Measurements from ENCODE around the gene DNAJB11. TPM values are rescaled to one million over a fixed set of nuclear protein-coding genes. Genes with fewer than 3 reads are reported as not detected.
"Not testable (repeated sequence)": the region's sequence is repeated elsewhere in the genome, so short reads cannot be mapped to it uniquely, and the experiment has no call there.

Gene DNAJB11
- total RNA-seq, 2 experiments from 2014 or later: 51.7 to 53.9 TPM

DNA sequence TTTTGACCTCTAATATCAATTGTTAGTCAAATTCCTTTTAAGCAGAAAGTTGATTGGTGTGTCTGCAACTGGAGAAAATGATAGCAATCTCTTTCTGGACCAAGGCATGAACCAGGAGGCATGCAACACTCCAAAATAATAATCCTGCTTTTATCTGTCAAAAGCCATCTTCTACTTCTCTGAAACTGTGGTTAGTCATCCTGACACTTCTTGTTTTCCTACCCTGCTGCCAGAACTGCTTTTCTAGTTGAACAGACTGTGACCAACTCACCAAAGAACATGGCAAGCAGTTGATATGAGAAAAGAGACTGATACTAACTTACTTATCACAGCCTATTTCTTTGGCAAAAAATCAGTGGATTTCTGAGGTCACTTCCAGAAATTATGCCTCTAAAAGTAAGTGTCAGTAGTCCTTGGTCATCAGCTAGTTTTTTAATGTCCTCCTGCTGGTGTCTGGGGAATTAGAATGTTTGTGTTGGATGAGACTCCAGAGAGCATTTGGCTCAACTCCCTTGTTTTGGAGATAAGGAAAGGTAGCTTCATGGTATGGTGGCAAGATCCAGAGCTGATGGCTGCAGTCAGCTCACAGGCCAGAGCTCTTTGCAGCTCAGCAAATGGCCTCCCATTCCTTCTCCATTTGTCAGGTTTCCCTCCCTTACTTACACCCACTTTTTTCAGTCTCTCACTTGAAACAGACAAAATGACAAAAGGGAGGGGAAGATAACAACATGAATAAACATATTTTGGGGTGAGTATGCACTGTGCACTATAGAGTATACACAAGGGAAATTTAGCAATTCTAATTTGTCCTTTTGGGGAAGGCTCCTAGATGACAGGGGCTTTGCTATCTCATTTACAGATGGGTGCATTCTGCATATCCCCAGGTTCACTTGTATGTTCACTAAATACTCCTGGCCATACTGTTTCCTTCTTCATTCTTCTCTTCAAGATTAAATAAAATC lies 33.4 kb upstream of the DNAJB11 start:
- Mint-ChIP-seq H3K27ac (peak overlapping the region; percentile 86), H3K9me3 (no peaks in the 10 kb centered on the region), H3K4me1 (peaks cover 81% of the 10 kb centered on the region), H3K4me3 (no peak overlapping the region), H3K27me3 (no peaks in the 10 kb centered on the region), H3K36me3 (peaks cover 11% of the 10 kb centered on the region)
- no peak for DNase-seq

DNA sequence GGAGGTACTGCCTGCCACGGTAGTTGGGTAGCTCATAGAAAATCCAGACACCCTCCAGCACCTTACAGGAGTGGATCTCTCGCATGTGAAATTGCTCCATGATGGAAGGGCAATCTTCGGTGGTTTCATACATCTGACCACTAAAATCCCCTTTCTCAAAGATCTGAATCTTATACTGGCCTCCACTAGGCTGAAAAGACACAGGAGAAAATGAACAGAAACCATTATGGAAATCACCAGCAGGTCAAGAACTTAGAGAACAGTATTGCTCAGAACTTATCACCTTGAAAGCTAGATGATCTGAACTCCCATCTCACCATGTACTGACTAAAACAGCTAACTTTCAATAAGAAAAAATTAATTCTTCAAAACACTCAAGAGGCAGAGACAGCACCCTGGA lies 31.7 kb upstream of the DNAJB11 start:
- DNase-seq: no peak
- Mint-ChIP-seq H3K27me3 (no peaks in the 10 kb centered on the region), H3K4me1 (peaks cover 67% of the 10 kb centered on the region), H3K4me3 (no peak overlapping the region), H3K27ac (peak overlapping the region; percentile 34), H3K9me3 (no peaks in the 10 kb centered on the region), H3K36me3 (peaks cover 9% of the 10 kb centered on the region)

DNA sequence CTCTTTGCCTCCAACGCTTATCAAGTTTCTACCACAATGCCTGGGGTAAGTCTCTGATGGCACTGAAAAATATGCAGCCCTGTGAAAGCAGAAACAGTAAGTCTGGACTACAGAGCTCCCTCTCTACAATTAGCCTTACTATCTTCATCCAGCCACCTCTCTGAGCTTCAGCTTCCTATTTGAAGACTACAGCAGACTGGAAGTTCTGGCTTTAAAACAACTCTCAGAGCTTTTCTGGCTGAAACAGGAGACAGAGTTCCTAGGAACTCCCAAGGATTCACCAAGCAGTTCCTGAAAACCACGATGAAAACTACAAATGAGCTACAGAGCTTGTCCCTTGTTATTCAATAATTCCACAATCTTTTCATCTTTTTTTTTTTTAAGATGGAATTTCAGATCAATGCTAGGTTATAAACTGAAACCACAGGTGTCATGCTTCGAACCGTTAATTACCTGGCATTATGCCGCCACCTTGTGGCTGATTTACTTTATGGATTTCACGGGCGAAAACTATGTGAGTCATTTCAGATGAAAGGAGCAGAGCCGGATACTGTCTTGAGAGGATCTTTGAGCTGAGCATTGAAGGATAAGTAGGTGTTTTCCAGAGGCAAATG lies 30.2 kb upstream of the DNAJB11 start:
- H3K36me3 Mint-ChIP-seq: peaks cover 9% of the 10 kb centered on the region
- no peaks in the 10 kb centered on the region for H3K27me3 Mint-ChIP-seq
- peak; percentile 77 for DNase-seq
- no peaks in the 10 kb centered on the region for H3K9me3 Mint-ChIP-seq
- H3K4me3 Mint-ChIP-seq: no peak overlapping the region
- no peak overlapping the region for H3K27ac Mint-ChIP-seq
- H3K4me1 Mint-ChIP-seq: peaks cover 54% of the 10 kb centered on the region

DNA sequence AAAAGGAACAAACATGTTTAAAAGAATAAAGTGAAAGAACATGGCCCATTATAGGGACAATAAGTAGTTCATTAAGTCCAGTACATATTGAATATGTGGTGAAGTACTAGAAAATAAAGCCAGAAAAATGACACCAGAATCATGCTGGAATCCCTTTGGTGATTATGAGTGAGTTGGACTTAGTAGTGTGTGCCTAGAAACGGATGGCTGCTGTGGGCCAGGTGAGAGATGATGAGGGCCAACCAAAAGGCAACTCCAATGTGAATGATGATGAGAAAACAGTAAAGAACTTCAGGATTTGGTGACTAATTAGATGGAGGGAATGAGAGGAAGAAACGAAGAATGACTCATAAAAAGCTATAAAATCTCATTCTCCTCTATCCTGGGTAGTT lies 29.7 kb upstream of the DNAJB11 start:
- H3K4me3 Mint-ChIP-seq: no peak overlapping the region
- H3K27ac Mint-ChIP-seq: no peak overlapping the region
- no peak for DNase-seq
- no peaks in the 10 kb centered on the region for H3K27me3 Mint-ChIP-seq
- peaks cover 9% of the 10 kb centered on the region for H3K36me3 Mint-ChIP-seq
- peaks cover 49% of the 10 kb centered on the region for H3K4me1 Mint-ChIP-seq
- no peaks in the 10 kb centered on the region for H3K9me3 Mint-ChIP-seq

DNA sequence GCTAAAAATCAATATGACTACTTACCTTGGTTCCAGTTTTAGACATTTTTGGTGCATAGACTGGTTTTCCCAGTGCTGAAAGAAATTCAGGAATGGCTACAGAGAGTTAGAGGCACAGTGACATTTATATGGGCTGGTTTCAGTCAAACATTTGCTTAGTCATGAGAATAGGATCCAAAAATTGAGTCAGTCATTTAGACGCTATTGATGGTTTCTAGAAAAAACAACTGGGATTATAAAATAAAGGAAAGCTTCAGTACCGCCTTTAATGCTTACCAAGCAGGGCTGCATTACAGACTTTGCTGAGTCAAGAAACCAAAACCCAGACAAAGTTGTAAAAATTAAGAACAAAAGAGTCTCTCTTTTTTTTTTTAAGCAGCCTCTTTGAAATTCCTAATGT lies 26.2 kb upstream of the DNAJB11 start, which contains the start of gene CRYGS:
TSS of gene CRYGS (minus strand) at position 100 of the 400 bp plus-strand sequence. CDS start at position 46, 54 bp downstream.
- Mint-ChIP-seq H3K4me1 (peaks cover 17% of the 10 kb centered on the region), H3K9me3 (no peaks in the 10 kb centered on the region), H3K36me3 (peaks cover 3% of the 10 kb centered on the region), H3K27ac (no peak within 1 kb of the TSS), H3K27me3 (no peaks in the 10 kb centered on the region), H3K4me3 (no peak within 1 kb of the TSS)
- DNase-seq: no peak

DNA sequence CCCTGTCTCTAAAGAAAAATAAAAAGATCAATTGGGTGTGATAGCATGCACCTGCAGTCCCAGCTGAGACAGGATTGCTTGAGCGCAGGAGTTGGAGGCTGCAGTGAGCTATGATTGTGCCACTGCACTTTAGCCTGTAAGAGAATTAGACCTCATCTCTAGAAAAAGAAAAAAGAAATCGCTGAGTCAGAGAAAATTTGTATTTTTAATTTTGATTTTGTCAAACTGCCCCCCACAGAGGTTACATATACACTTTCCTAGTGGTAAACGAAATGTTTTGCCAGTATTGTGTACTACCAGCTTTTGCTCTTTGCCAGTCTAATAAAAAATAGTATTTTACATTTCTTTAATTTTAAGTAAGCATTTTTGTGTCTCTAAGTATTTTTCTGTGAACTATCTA lies 21.0 kb upstream of the DNAJB11 start:
- Mint-ChIP-seq H3K27ac (no peak overlapping the region), H3K36me3 (peaks cover 12% of the 10 kb centered on the region), H3K4me3 (no peak overlapping the region), H3K9me3 (no peaks in the 10 kb centered on the region), H3K27me3 (no peaks in the 10 kb centered on the region), H3K4me1 (no peaks in the 10 kb centered on the region)
- DNase-seq: no peak

DNA sequence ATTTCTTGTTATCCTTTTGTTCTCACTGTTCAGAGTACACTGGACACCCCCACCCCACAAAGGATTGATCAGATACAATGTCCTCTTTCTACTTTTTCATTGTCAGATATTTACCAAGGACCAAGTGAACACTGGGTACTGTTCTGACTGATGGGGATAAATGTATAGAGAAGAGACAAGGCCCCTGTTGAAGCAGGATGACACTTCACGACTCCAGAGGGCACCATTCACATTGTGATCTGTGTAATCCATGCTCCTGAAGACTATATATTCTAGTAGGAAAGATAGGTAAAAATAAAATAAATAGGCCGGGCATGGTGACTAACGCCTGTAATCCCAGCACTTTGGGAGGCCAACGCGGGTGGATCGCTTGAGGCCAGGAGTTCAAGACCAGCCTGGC lies 19.1 kb upstream of the DNAJB11 start:
- no peaks in the 10 kb centered on the region for H3K4me1 Mint-ChIP-seq
- no peak overlapping the region for H3K27ac Mint-ChIP-seq
- no peaks in the 10 kb centered on the region for H3K27me3 Mint-ChIP-seq
- peaks cover 18% of the 10 kb centered on the region for H3K36me3 Mint-ChIP-seq
- DNase-seq: no peak
- H3K9me3 Mint-ChIP-seq: no peaks in the 10 kb centered on the region
- no peak overlapping the region for H3K4me3 Mint-ChIP-seq

DNA sequence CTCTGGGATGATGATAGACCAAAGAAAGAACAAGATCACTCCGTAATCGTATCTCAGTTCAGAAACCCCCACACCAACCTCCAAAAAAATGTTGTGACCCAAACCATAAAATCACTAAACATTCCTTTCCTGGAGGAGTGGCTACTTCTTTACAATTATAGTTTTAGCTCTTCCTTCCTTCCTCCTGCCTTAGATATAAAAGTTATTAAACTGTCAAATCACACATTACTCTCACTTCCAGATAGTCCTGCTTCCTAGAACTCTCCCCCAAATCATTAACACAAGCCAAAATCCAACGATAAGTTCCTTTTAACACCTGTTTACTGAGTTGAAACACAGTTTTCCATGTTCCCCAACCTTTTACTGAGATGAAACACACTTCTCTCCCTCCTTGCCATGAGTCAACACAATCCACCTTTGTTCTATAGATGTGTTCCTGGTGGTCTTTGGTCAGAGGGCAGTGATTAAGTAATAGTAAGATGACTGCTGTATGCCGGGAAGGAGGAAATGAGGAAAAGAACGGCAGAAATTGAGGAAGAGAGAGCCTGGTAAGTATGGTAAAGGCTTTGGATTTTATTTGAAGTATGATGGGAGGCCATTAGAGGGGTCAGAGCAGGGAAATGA lies 18.0 kb upstream of the DNAJB11 start:
- no peak overlapping the region for H3K4me3 Mint-ChIP-seq
- no peaks in the 10 kb centered on the region for H3K27me3 Mint-ChIP-seq
- DNase-seq: no peak
- peaks cover 3% of the 10 kb centered on the region for H3K4me1 Mint-ChIP-seq
- no peaks in the 10 kb centered on the region for H3K9me3 Mint-ChIP-seq
- no peak overlapping the region for H3K27ac Mint-ChIP-seq
- peaks cover 19% of the 10 kb centered on the region for H3K36me3 Mint-ChIP-seq

DNA sequence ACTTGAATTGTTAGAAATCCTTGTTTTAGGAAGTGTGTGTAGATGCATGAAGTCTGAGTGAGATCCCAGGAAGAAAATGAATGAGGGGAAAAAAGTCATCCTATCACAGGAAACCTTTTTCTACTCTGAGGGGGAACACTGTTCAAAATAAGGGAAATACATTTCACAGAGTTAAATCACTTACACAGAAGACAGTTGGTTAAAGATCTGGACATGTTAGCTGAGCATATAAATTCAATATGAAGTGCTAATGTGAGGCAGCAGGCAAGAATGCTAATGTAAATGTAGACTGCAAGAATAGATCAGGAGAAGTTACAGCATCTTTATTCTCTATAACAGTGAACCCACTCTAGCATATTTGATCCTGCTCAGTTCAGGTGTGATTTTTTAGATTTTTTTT lies 5.9 kb upstream of the DNAJB11 start:
- Mint-ChIP-seq H3K27me3 (no peaks in the 10 kb centered on the region), H3K27ac (no peak overlapping the region), H3K4me1 (peaks cover 48% of the 10 kb centered on the region), H3K9me3 (no peaks in the 10 kb centered on the region), H3K4me3 (no peak overlapping the region), H3K36me3 (peaks cover 25% of the 10 kb centered on the region)
- no peak for DNase-seq

DNA sequence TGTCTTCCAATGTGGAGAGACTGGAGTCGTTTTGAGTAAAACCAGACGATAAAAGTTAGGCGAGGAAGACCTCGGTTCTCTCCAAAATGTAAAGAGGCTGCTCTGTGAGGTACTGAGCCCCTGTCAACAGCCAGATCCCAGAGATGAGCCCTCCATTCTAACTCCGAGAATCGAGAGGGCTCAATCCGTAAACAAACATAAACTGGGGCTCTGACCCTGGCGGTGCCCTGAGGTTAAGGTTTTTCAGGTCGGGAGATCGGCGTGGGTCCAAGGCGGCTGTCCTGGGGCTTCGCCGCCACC lies 3.8 kb upstream of the DNAJB11 start:
- peaks cover 44% of the 10 kb centered on the region for H3K4me1 Mint-ChIP-seq
- no peaks in the 10 kb centered on the region for H3K9me3 Mint-ChIP-seq
- peaks cover 14% of the 10 kb centered on the region for H3K36me3 Mint-ChIP-seq

DNA sequence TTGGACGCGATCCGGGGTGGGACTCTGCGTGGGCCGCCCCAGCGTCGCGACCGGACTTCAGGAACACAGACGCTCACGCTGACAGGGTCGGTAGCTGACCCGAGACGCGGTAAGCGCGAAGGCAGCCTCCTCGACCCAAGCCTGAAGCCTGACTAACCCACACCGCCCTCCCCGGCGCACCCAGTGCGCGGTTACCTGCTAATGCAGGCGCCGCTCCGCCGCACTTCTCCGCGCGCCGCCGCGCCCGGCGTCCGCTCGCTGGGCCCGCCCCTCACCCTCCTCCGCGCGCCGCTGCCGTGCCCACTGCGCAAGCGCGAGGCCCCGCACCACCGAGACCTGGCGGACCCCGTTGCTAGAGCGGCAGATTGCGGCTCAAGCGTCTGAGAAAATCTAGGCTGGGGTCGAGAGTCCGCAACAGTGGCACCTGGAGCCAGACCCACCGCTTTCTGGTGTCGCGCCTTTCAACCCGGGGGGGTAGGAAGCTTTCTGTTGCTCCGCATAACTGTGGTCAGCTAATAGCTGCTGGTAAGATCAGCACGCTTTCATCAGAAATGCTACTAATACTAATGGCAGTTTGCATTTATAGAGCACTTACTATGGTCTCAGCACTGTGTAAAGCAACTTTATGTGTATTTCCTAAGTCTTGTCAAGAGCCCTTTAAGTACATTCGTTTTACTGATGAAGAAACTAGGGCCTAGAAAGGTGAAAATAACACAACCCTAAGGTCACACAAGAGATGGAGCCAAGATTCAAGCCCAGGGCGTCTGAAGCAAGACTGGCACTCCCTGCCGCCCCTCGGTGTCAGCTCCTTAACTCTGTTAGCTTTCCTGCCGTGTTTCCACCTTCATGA lies 3.2 kb upstream of the DNAJB11 start, which contains the start of gene TBCCD1:
TSS of gene TBCCD1 (minus strand) at position 268 of the 850 bp plus-strand sequence. CDS start 3,010 bp downstream, outside the sequence.
- H3K4me1 Mint-ChIP-seq: peaks cover 42% of the 10 kb centered on the region
- peaks cover 8% of the 10 kb centered on the region for H3K36me3 Mint-ChIP-seq
- H3K27me3 Mint-ChIP-seq: no peaks in the 10 kb centered on the region
- peak within 1 kb of the TSS; percentile 92 for H3K4me3 Mint-ChIP-seq
- H3K9me3 Mint-ChIP-seq: no peaks in the 10 kb centered on the region
- DNase-seq: peak; percentile 95
- H3K27ac Mint-ChIP-seq: peak within 1 kb of the TSS; percentile 87

More for the DNA sequence above, 3.8 kb upstream of the DNAJB11 start:
- no peak for DNase-seq
- peak overlapping the region; percentile 92 for H3K4me3 Mint-ChIP-seq
- peak overlapping the region; percentile 87 for H3K27ac Mint-ChIP-seq
- no peaks in the 10 kb centered on the region for H3K27me3 Mint-ChIP-seq

DNA sequence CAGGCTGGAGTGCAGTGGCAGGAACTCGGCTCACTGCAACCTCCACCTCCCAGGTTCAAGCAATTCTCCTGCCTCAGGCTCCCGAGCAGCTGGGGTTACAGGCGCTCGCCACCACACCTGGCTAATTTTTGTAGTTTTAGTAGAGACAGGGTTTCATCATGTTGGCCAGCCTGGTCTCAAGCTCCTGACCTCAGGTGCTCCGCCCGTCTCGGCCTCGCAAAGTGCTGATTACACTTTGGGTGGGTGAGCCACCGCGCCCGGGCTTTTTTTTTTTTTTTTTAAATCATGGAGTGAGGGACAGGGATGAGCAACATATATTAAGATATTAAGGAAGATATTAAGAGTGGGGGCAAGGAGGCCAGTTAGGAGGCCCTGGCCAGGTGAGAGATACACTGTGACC lies 1.2 kb upstream of the DNAJB11 start:
- DNase-seq, H3K27me3 Mint-ChIP-seq, H3K9me3 Mint-ChIP-seq, H3K36me3 Mint-ChIP-seq: not testable (repeated sequence)
- Mint-ChIP-seq H3K4me3 (peak overlapping the region; percentile 92), H3K4me1 (peaks cover 45% of the 10 kb centered on the region), H3K27ac (peak overlapping the region; percentile 95)

DNA sequence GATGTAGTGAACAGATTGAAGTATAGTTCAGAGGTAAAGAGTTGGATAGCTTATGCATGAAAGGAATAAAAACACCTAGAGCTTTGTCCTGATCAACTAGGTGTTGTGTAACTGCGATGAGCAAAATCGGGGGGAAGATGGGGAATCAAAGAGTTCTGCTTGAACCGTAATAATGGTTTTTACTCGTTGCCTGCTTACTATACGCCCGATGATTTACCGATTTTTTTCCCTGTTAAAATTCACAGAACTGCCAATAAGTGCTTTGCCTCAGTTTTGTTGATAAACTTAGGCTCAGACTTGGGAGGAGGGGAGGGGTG lies 783 bp upstream of the DNAJB11 start:
- no peak for DNase-seq
- Mint-ChIP-seq H3K4me3 (peak overlapping the region; percentile 92), H3K9me3 (no peaks in the 10 kb centered on the region), H3K4me1 (peaks cover 45% of the 10 kb centered on the region), H3K27me3 (no peaks in the 10 kb centered on the region), H3K36me3 (peaks cover 9% of the 10 kb centered on the region), H3K27ac (peak overlapping the region; percentile 95)

DNA sequence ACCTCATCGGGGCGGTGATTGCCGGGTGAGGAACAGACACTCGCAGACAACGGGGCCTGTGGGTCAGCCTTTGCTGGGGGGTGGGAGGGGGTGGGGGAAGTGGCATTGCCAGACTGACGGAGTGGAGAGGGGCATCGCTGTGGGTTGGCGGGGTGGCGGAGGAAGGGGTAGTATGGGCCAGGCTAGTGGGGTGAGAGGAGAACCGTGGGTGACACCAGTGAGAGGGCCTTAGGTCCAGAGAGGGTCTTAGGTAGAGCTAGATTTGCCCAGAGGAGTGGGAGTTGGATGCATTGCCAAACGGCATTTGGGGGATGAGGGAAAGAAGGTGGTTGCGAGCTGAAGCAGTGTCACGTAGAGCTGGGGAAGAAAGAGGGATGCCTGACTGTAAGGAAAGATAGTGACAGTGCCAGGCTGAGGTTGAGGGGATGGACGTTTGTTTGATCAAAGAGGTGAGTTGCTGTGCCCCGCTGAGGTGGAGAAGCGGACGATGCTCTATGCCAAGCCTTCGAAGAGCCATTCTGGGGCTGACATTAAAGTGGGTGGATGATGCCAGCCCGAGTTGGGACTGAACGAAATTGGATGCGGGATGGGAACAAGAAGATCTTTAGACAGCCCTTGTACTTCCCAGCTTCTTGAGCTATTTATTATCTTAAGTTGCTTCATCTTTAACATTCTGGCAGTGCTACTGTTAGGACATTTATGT lies 572 bp downstream of the DNAJB11 start:
- Mint-ChIP-seq H3K4me1 (peaks cover 45% of the 10 kb centered on the region), H3K27ac (peak overlapping the region; percentile 95), H3K9me3 (no peaks in the 10 kb centered on the region), H3K4me3 (peak overlapping the region; percentile 92), H3K27me3 (no peaks in the 10 kb centered on the region), H3K36me3 (peaks cover 14% of the 10 kb centered on the region)
- DNase-seq: no peak

All from activated naive CD8-positive, alpha-beta T cell treated with anti-CD3 and anti-CD28 coated beads for 36 hours (primary cell).